HG02852 (cell line): ENCODE results near the gene TEAD1.

ENCODE experiments used
- ATAC-seq: cut with Tn5 transposase; IDR thresholded peaks from one replicate; pipeline ENCODE4 v1.9.1; 2021; ENCODE audit warnings: mild to moderate bottlenecking, moderate library complexity; ENCODE audit not compliant: unreplicated experiment

Gene TEAD1

GRCh38 chr11:12706545-12707499 is 32.6 kb downstream of the TEAD1 start:
- ATAC-seq = no peak

- ATAC-seq = no peak
These were observed 33.3 kb downstream of the TEAD1 start for GRCh38 chr11:12707500-12707880.

GRCh38 chr11:12711496-12711895 is 37.3 kb downstream of the TEAD1 start:
- no peak for ATAC-seq

GRCh38 chr11:12712132-12712531 is 37.9 kb downstream of the TEAD1 start:
- no peak for ATAC-seq

- no peak for ATAC-seq
These were observed 40.9 kb downstream of the TEAD1 start for GRCh38 chr11:12715131-12715530.

GRCh38 chr11:12715941-12716340 is 41.7 kb downstream of the TEAD1 start:
- no peak for ATAC-seq

GRCh38 chr11:12716816-12717215 is 42.6 kb downstream of the TEAD1 start:
- ATAC-seq = no peak

- ATAC-seq = peak; percentile 97
These were observed 43.6 kb downstream of the TEAD1 start for GRCh38 chr11:12717851-12718291.

- no peak for ATAC-seq
These were observed 45.0 kb downstream of the TEAD1 start for GRCh38 chr11:12719221-12719620.

- ATAC-seq = no peak
These were observed 47.8 kb downstream of the TEAD1 start for GRCh38 chr11:12721816-12722604.

- no peak for ATAC-seq
These were observed 49.4 kb downstream of the TEAD1 start for GRCh38 chr11:12723421-12724300.

GRCh38 chr11:12724301-12725054 is 50.3 kb downstream of the TEAD1 start:
- peak; percentile 61 for ATAC-seq

- no peak for ATAC-seq
These were observed 51.0 kb downstream of the TEAD1 start for GRCh38 chr11:12725055-12725862.

GRCh38 chr11:12725863-12726682 is 51.9 kb downstream of the TEAD1 start:
- ATAC-seq = no peak

- ATAC-seq = no peak
These were observed 53.5 kb downstream of the TEAD1 start for GRCh38 chr11:12727563-12728211.

- ATAC-seq = no peak
These were observed 54.2 kb downstream of the TEAD1 start for GRCh38 chr11:12728417-12728816.

GRCh38 chr11:12729941-12730340 is 55.7 kb downstream of the TEAD1 start:
- ATAC-seq = no peak

GRCh38 chr11:12731841-12732336 is 57.7 kb downstream of the TEAD1 start:
- no peak for ATAC-seq
